OCI-LY3 (cell line): ENCODE measurements around the gene S100A10.

Experiments
- EZH2phosphoT487 ChIP-seq: fragments of 200-600 bp; shearing (Covaris generic); IDR thresholded peaks from 2 replicates; pipeline ENCODE4 v1.6.1; 2018; ENCODE audit warnings: antibody characterized with exemption, mixed run types, low read depth
- TF ChIP-seq, protein P1 (sequence below): fragments of 200-600, 300-600 bp; sonication (generic); IDR thresholded peaks from 2 replicates; pipeline ENCODE4 v1.5.1; 2014; ENCODE audit warnings: antibody characterized with exemption, low read length, low read depth

DNA sequence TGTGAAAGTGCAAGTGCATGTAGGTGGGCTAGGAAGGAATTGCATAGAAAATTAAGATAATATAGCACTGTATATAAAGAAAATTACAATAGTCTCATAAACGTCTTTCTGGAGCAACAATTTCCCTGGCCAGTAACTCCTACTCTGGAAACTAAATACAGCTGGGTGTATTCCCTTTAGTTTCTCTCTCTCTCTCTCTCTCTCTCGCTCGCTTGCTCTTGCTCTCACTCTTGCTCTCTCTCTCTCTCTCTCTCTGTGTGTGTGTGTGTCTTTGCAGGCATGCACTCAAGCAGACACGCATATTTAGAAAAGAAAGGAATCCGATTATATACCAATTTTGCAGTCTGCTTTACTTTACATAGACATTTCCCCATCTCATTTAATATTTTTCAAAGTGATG is 14.7 kb downstream of the S100A10 start:
- TF ChIP-seq, protein P1, sequence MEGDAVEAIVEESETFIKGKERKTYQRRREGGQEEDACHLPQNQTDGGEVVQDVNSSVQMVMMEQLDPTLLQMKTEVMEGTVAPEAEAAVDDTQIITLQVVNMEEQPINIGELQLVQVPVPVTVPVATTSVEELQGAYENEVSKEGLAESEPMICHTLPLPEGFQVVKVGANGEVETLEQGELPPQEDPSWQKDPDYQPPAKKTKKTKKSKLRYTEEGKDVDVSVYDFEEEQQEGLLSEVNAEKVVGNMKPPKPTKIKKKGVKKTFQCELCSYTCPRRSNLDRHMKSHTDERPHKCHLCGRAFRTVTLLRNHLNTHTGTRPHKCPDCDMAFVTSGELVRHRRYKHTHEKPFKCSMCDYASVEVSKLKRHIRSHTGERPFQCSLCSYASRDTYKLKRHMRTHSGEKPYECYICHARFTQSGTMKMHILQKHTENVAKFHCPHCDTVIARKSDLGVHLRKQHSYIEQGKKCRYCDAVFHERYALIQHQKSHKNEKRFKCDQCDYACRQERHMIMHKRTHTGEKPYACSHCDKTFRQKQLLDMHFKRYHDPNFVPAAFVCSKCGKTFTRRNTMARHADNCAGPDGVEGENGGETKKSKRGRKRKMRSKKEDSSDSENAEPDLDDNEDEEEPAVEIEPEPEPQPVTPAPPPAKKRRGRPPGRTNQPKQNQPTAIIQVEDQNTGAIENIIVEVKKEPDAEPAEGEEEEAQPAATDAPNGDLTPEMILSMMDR = no peak
- no peak for TF ChIP-seq EZH2phosphoT487
